ENCODE results near the gene VIPAS39.

VIPAS39 gene

GRCh38 chr14:77473921-77474320, 16.5 kb upstream of the VIPAS39 start:
- TF ChIP-seq CTCF (IDR thresholded peaks at IDR 0.05; ENCODE audit: borderline replicate concordance, control extremely low read depth, extremely low read depth, insufficient read depth, missing control alignments), result no peak
- DNase-seq (ENCODE audit: low spot score), result no peak
- in situ Hi-C loops (cut with MboI; ENCODE audit: low sequenced_read_pairs, unreplicated experiment), result loop anchor here (25.0 kb wide), 1 partner anchor 338 kb away; the partner anchor contains the start of gene ADCK1

- in situ Hi-C loops (cut with MboI; ENCODE audit: low sequenced_read_pairs, unreplicated experiment), result loop anchor here (25.0 kb wide), 1 partner anchor 342 kb away; the partner anchor contains the start of gene ADCK1
- no peak for TF ChIP-seq CTCF (IDR thresholded peaks at IDR 0.05; ENCODE audit: borderline replicate concordance, control extremely low read depth, extremely low read depth, insufficient read depth, missing control alignments)
- no peak for DNase-seq (ENCODE audit: low spot score)
Measured at GRCh38 chr14:77470224-77470870, 12.9 kb upstream of the VIPAS39 start.

GRCh38 chr14:77469539-77469938, 12.1 kb upstream of the VIPAS39 start:
- DNase-seq (ENCODE audit: low spot score), result no peak
- in situ Hi-C loops (cut with MboI; ENCODE audit: low sequenced_read_pairs, unreplicated experiment), result loop anchor here (25.0 kb wide), 1 partner anchor 343 kb away; the partner anchor contains the start of gene ADCK1
- no peak for TF ChIP-seq CTCF (IDR thresholded peaks at IDR 0.05; ENCODE audit: borderline replicate concordance, control extremely low read depth, extremely low read depth, insufficient read depth, missing control alignments)

GRCh38 chr14:77469067-77469505, 11.7 kb upstream of the VIPAS39 start:
- in situ Hi-C loops (cut with MboI; ENCODE audit: low sequenced_read_pairs, unreplicated experiment), result loop anchor here (25.0 kb wide), 1 partner anchor 343 kb away; the partner anchor contains the start of gene ADCK1
- no peak for DNase-seq (ENCODE audit: low spot score)
- no peak for TF ChIP-seq CTCF (IDR thresholded peaks at IDR 0.05; ENCODE audit: borderline replicate concordance, control extremely low read depth, extremely low read depth, insufficient read depth, missing control alignments)

GRCh38 chr14:77467801-77468200, 10.4 kb upstream of the VIPAS39 start:
- no peak for TF ChIP-seq CTCF (IDR thresholded peaks at IDR 0.05; ENCODE audit: borderline replicate concordance, control extremely low read depth, extremely low read depth, insufficient read depth, missing control alignments)
- in situ Hi-C loops (cut with MboI; ENCODE audit: low sequenced_read_pairs, unreplicated experiment), result loop anchor here (25.0 kb wide), 1 partner anchor 344 kb away; the partner anchor contains the start of gene ADCK1

GRCh38 chr14:77459072-77459723, 1.8 kb upstream of the VIPAS39 start:
- peak; percentile 69 for DNase-seq (ENCODE audit: low spot score)
- in situ Hi-C loops (cut with MboI; ENCODE audit: low sequenced_read_pairs, unreplicated experiment), result loop anchor here (25.0 kb wide), 1 partner anchor 353 kb away; the partner anchor contains the start of gene ADCK1
- TF ChIP-seq CTCF (IDR thresholded peaks at IDR 0.05; ENCODE audit: borderline replicate concordance, control extremely low read depth, extremely low read depth, insufficient read depth, missing control alignments), result peak; percentile 73

More at GRCh38 chr14:77467801-77468200, 10.4 kb upstream of the VIPAS39 start:
- no peak for DNase-seq (ENCODE audit: low spot score)
